Omental fat pad (tissue), 4 donors: ENCODE results near the gene KISS1R. TPM values are rescaled to one million over a fixed set of nuclear protein-coding genes. Genes with fewer than 3 reads are reported as not detected.

Source experiments
- ATAC-seq: fragments of 150-250 bp; one replicate; pipeline ENCODE4 v1.9.1; 2016; ENCODE audit warnings: mild to moderate bottlenecking, moderate library complexity; ENCODE audit not compliant: low FRiP score
- DNase-seq: peaks from one replicate; pipeline ENCODE4 v3.0.0-alpha.2; 2019; ENCODE audit warnings: low spot score
- CTCF ChIP-seq, 3 donors: fragments of 450-650 bp; IDR thresholded peaks; one replicate each; pipeline ENCODE4 v1.5.1; 2016 to 2017; ENCODE audit warnings: antibody characterized with exemption in 3 of 3, mild to moderate bottlenecking in 3 of 3, moderate library complexity in 2 of 3
- total RNA-seq, 4 donors: library from RNA; depleted of rRNA; stranded (reverse); fragments of >200 nt; gene quantifications; one replicate each; pipeline ENCODE4 v1.1.0, GENCODE V29; 2016

KISS1R gene
- total RNA-seq, 4 donors from 2014 or later: 0.24 TPM; not detected in 3

- no peak for DNase-seq
- TF ChIP-seq CTCF (IDR thresholded peaks at IDR 0.05): no peak
- ATAC-seq: no peak
Observed at GRCh38 chr19:919199-920050, 2.3 kb downstream of the KISS1R start.

GRCh38 chr19:920051-920864, 3.1 kb downstream of the KISS1R start:
- DNase-seq (no peak), ATAC-seq (no peak)
- TF ChIP-seq CTCF (IDR thresholded peaks at IDR 0.05): no peak

- no peak for DNase-seq
- ATAC-seq: no peak
- TF ChIP-seq CTCF (IDR thresholded peaks at IDR 0.05): no peak
Observed at GRCh38 chr19:924553-925086, 7.5 kb downstream of the KISS1R start.

GRCh38 chr19:925087-925525, 8.0 kb downstream of the KISS1R start:
- no peak for TF ChIP-seq CTCF (IDR thresholded peaks at IDR 0.05)
- DNase-seq (no peak), ATAC-seq (peak; percentile 38)

GRCh38 chr19:925526-926322, 8.6 kb downstream of the KISS1R start, which contains the start of gene ARID3A:
Gene ARID3A (plus strand): TSS chr19:926035. CDS start chr19:929529, 3,494 bp downstream.
- DNase-seq: peak; percentile 40
- no peak for TF ChIP-seq CTCF (IDR thresholded peaks at IDR 0.05)

GRCh38 chr19:926323-926588, 9.1 kb downstream of the KISS1R start:
- DNase-seq: no peak
- no peak for TF ChIP-seq CTCF (IDR thresholded peaks at IDR 0.05)

More at GRCh38 chr19:925526-926322, 8.6 kb downstream of the KISS1R start, which contains the start of gene ARID3A:
- peak; percentile 78 for ATAC-seq

More at GRCh38 chr19:926323-926588, 9.1 kb downstream of the KISS1R start:
- ATAC-seq: no peak
